ENCODE results near the gene EGFLAM.

DNA sequence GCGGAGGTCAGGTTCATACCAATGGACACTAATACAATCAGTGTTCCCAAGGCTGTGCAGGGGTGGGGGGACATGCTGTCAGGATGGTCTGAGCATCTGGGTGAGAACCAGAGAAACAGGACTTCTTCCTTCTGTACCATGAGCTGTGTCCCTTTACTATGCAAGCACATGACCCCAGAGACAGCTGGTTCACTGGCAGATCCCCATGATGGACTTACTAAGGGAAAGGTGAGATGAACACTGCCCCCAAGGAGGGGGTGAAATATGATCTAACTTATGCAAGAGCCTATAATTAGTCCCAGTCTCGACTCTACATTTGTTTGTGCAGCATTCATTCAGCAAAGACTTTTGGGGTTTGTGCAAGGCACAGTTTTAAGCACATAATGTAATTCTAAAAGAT, 206.7 kb downstream of the EGFLAM start:
- TF ChIP-seq POLR2AphosphoS5 (IDR thresholded peaks at IDR 0.05; ENCODE audit: low read depth) (no peak), JUNB (IDR thresholded peaks at IDR 0.05; ENCODE audit: unreplicated experiment) (no peak)
- TF ChIP-seq, protein P1, sequence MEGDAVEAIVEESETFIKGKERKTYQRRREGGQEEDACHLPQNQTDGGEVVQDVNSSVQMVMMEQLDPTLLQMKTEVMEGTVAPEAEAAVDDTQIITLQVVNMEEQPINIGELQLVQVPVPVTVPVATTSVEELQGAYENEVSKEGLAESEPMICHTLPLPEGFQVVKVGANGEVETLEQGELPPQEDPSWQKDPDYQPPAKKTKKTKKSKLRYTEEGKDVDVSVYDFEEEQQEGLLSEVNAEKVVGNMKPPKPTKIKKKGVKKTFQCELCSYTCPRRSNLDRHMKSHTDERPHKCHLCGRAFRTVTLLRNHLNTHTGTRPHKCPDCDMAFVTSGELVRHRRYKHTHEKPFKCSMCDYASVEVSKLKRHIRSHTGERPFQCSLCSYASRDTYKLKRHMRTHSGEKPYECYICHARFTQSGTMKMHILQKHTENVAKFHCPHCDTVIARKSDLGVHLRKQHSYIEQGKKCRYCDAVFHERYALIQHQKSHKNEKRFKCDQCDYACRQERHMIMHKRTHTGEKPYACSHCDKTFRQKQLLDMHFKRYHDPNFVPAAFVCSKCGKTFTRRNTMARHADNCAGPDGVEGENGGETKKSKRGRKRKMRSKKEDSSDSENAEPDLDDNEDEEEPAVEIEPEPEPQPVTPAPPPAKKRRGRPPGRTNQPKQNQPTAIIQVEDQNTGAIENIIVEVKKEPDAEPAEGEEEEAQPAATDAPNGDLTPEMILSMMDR (conservative IDR thresholded peaks at IDR 0.05; ENCODE audit: low read depth in 2 of 2), result no peak
- TF ChIP-seq, protein P2, sequence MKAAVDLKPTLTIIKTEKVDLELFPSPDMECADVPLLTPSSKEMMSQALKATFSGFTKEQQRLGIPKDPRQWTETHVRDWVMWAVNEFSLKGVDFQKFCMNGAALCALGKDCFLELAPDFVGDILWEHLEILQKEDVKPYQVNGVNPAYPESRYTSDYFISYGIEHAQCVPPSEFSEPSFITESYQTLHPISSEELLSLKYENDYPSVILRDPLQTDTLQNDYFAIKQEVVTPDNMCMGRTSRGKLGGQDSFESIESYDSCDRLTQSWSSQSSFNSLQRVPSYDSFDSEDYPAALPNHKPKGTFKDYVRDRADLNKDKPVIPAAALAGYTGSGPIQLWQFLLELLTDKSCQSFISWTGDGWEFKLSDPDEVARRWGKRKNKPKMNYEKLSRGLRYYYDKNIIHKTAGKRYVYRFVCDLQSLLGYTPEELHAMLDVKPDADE (IDR thresholded peaks at IDR 0.05), result no peak
- TF ChIP-seq, protein P3, sequence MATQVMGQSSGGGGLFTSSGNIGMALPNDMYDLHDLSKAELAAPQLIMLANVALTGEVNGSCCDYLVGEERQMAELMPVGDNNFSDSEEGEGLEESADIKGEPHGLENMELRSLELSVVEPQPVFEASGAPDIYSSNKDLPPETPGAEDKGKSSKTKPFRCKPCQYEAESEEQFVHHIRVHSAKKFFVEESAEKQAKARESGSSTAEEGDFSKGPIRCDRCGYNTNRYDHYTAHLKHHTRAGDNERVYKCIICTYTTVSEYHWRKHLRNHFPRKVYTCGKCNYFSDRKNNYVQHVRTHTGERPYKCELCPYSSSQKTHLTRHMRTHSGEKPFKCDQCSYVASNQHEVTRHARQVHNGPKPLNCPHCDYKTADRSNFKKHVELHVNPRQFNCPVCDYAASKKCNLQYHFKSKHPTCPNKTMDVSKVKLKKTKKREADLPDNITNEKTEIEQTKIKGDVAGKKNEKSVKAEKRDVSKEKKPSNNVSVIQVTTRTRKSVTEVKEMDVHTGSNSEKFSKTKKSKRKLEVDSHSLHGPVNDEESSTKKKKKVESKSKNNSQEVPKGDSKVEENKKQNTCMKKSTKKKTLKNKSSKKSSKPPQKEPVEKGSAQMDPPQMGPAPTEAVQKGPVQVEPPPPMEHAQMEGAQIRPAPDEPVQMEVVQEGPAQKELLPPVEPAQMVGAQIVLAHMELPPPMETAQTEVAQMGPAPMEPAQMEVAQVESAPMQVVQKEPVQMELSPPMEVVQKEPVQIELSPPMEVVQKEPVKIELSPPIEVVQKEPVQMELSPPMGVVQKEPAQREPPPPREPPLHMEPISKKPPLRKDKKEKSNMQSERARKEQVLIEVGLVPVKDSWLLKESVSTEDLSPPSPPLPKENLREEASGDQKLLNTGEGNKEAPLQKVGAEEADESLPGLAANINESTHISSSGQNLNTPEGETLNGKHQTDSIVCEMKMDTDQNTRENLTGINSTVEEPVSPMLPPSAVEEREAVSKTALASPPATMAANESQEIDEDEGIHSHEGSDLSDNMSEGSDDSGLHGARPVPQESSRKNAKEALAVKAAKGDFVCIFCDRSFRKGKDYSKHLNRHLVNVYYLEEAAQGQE (IDR thresholded peaks at IDR 0.05; ENCODE audit: unreplicated experiment), result no peak

Data from GM23338 (cell line).